SK-N-SH (cell line): ENCODE results near the gene CERS6. TPM values are rescaled to one million over a fixed set of nuclear protein-coding genes. Genes with fewer than 3 reads are reported as not detected.

Experiments used
- CTCF ChIA-PET: fragments of 300-600, 350-600 bp; formaldehyde crosslinking; extraction: SDS; loops from one replicate; lab custom pipeline; 2021; lab: Yijun Ruan, JAX
- POLR2A ChIA-PET: fragments of 350-600 bp; sonication (Branson Sonifier 250); formaldehyde crosslinking; extraction: SDS; loops from one replicate; lab custom pipeline; 2020; ENCODE audit warnings: antibody characterized with exemption, inconsistent platforms; lab: Yijun Ruan, JAX
- DNase-seq: peaks from one replicate; pipeline ENCODE4 v3.0.0; 2012
- H2AFZ ChIP-seq: fragments of 200-600 bp; sonication (generic); 2 replicates; pipeline ENCODE4 v1.8.1; 2016; ENCODE audit warnings: antibody characterized with exemption, mild to moderate bottlenecking, low read depth
- H3F3A ChIP-seq: fragments of 200-600 bp; sonication (generic); replicated peaks from 2 replicates; pipeline ENCODE3; 2016; ENCODE audit warnings: antibody characterized with exemption, mild to moderate bottlenecking; ENCODE audit not compliant: insufficient read depth
- H3K27ac ChIP-seq, 2 experiments: fragments of 200-500 bp in 1 of 2; fragments of 200-600 bp in 1 of 2; sonication (Bioruptor generic) in 1 of 2; sonication (generic), shearing (Covaris generic) in 1 of 2; 2 replicates each; pipeline versions ENCODE4 v1.5.1 to v1.6.1; 2014 to 2016; ENCODE audit warnings: low read depth in 2 of 2, inconsistent platforms in 1 of 2, low read length in 1 of 2, mild to moderate bottlenecking in 1 of 2, mixed read lengths in 1 of 2
- H3K27me3 ChIP-seq: fragments of 200-600 bp; sonication (generic), shearing (Covaris generic); 2 replicates; pipeline ENCODE4 v1.6.1; 2016; ENCODE audit warnings: mixed run types; ENCODE audit not compliant: insufficient read depth
- H3K36me3 ChIP-seq, 2 experiments: fragments of 200-500 bp in 1 of 2; fragments of 200-600 bp in 1 of 2; sonication (Bioruptor generic) in 1 of 2; sonication (generic) in 1 of 2; replicated peaks in 1 of 2; 2 replicates each; pipeline versions ENCODE3 to v1.5.1; 2014 to 2016; ENCODE audit warnings: low read length in 1 of 2, mild to moderate bottlenecking in 1 of 2; ENCODE audit not compliant: insufficient read depth in 2 of 2, control insufficient read depth in 1 of 2
- H3K4me1 ChIP-seq, 2 experiments: fragments of 200-500 bp in 1 of 2; fragments of 200-600 bp in 1 of 2; sonication (Bioruptor generic) in 1 of 2; sonication (generic), shearing (Covaris generic) in 1 of 2; 2 replicates each; pipeline versions ENCODE4 v1.5.1 to v1.6.1; 2014 to 2016; ENCODE audit warnings: low read depth in 1 of 2, low read length in 1 of 2, mixed run types in 1 of 2; ENCODE audit not compliant: insufficient read depth in 2 of 2, control insufficient read depth in 1 of 2
- H3K4me2 ChIP-seq: fragments of 200-600 bp; sonication (generic), shearing (Covaris generic); 2 replicates; pipeline ENCODE4 v1.6.1; 2017; ENCODE audit warnings: mixed run types
- H3K4me3 ChIP-seq, 2 experiments: fragments of 200-500 bp in 1 of 2; fragments of 200-600 bp in 1 of 2; sonication (Bioruptor generic) in 1 of 2; sonication (generic), shearing (Covaris generic) in 1 of 2; 2 replicates each; pipeline versions ENCODE4 v1.5.1 to v1.8.1; 2014 to 2016; ENCODE audit warnings: low read depth in 2 of 2, inconsistent platforms in 1 of 2, low read length in 1 of 2, mild to moderate bottlenecking in 1 of 2, mixed read lengths in 1 of 2, moderate library complexity in 1 of 2
- H3K79me2 ChIP-seq: fragments of 200-600 bp; sonication (generic); 2 replicates; pipeline ENCODE4 v1.8.1; 2017; ENCODE audit warnings: mild to moderate bottlenecking; ENCODE audit not compliant: insufficient read depth
- H3K9ac ChIP-seq: fragments of 200-600 bp; sonication (generic); 2 replicates; pipeline ENCODE4 v1.6.1; 2017; ENCODE audit warnings: mixed run types
- H3K9me2 ChIP-seq: fragments of 200-600 bp; sonication (generic); 2 replicates; pipeline ENCODE4 v1.6.1; 2017; ENCODE audit warnings: mixed run types
- H3K9me3 ChIP-seq: fragments of 200-600 bp; sonication (generic); 2 replicates; pipeline ENCODE4 v1.6.1; 2017; ENCODE audit warnings: mixed run types, mild to moderate bottlenecking, moderate library complexity
- H4K20me1 ChIP-seq: fragments of 200-600 bp; sonication (generic); 2 replicates; pipeline ENCODE4 v1.6.1; 2017; ENCODE audit warnings: mild to moderate bottlenecking, mixed run types; ENCODE audit not compliant: insufficient read depth
- CHD2 ChIP-seq: fragments of 150-350 bp; IDR thresholded peaks from 2 replicates; pipeline ENCODE4 v1.6.1; 2018; ENCODE audit warnings: low read length; ENCODE audit not compliant: partially characterized antibody
- CTCF ChIP-seq: fragments of 200-600 bp; sonication (generic); IDR thresholded peaks from 2 replicates; pipeline ENCODE4 v1.6.1; 2017; ENCODE audit warnings: antibody characterized with exemption, mild to moderate bottlenecking, moderate library complexity
- FOSL2 ChIP-seq: IDR thresholded peaks from 2 replicates; pipeline ENCODE4 v1.4.0; 2012; ENCODE audit warnings: low read depth, mild to moderate bottlenecking, moderate library complexity, borderline replicate concordance
- GABPA ChIP-seq: IDR thresholded peaks from 2 replicates; pipeline ENCODE4 v1.4.0; 2012; ENCODE audit warnings: low read depth, mild to moderate bottlenecking
- GATA2 ChIP-seq: sonication (generic); formaldehyde crosslinking; IDR thresholded peaks from 2 replicates; pipeline ENCODE4 v1.5.0; 2020; ENCODE audit warnings: mild to moderate bottlenecking, missing genetic modification reagents
- IRF3 ChIP-seq: fragments of 150-350 bp; IDR thresholded peaks from 2 replicates; pipeline ENCODE4 v1.6.1; 2016; ENCODE audit warnings: mild to moderate bottlenecking, low read depth, low read length
- JUND ChIP-seq: IDR thresholded peaks from 2 replicates; pipeline ENCODE4 v1.4.0; 2012
- MAX ChIP-seq: IDR thresholded peaks from 2 replicates; pipeline ENCODE4 v1.4.0; 2012; ENCODE audit warnings: low read depth
- NFIC ChIP-seq: IDR thresholded peaks from 2 replicates; pipeline ENCODE4 v1.4.0; 2012; ENCODE audit warnings: borderline replicate concordance
- NRF1 ChIP-seq: IDR thresholded peaks from 2 replicates; pipeline ENCODE4 v1.6.1; 2012; ENCODE audit warnings: low read depth, mild to moderate bottlenecking, low read length
- POLR2AphosphoS5 ChIP-seq: IDR thresholded peaks from 2 replicates; pipeline ENCODE4 v1.6.1; 2012; ENCODE audit warnings: low read depth, low read length
- RCOR1 ChIP-seq: fragments of 150-350 bp; IDR thresholded peaks from 2 replicates; pipeline ENCODE4 v1.6.1; 2017; ENCODE audit warnings: antibody characterized with exemption, low read length
- RFX5 ChIP-seq: IDR thresholded peaks from 2 replicates; pipeline ENCODE4 v1.6.1; 2012; ENCODE audit warnings: mild to moderate bottlenecking, improper control_type of control experiment, low read length
- SIN3A ChIP-seq: IDR thresholded peaks from 2 replicates; pipeline ENCODE4 v1.6.1; 2012; ENCODE audit warnings: low read depth, mild to moderate bottlenecking, low read length, moderate library complexity, borderline replicate concordance
- SMC3 ChIP-seq: IDR thresholded peaks from 2 replicates; pipeline ENCODE4 v1.6.1; 2012; ENCODE audit warnings: low read depth, low read length, improper control_type of control experiment
- TCF12 ChIP-seq: IDR thresholded peaks from 2 replicates; pipeline ENCODE4 v1.4.0; 2012
- YY1 ChIP-seq: IDR thresholded peaks from 2 replicates; pipeline ENCODE4 v1.4.0; 2012; ENCODE audit warnings: low read depth, mild to moderate bottlenecking
- WGBS: methylation state at CpG from one replicate; pipeline ENCODE4 v1.1.6; 2017; ENCODE audit warnings: low lambda C conversion rate; 5-methylcytosine and 5-hydroxymethylcytosine counted together
- polyA plus RNA-seq, 3 experiments: library from polyadenylated mRNA; depleted of rRNA; stranded (reverse); fragments of >200 nt; gene quantifications; 2 replicates each; pipeline ENCODE4 v1.2.3, GENCODE V29; 2012
- TF ChIP-seq, protein P1 (sequence below): IDR thresholded peaks from 2 replicates; pipeline ENCODE4; 2012
- TF ChIP-seq, protein P2 (sequence below): IDR thresholded peaks from 2 replicates; pipeline ENCODE4 v1.4.0; 2012; ENCODE audit warnings: low read depth, borderline replicate concordance

The CERS6 gene
- polyA plus RNA-seq, 1 of the 3 experiments (the other 2 are of a cell fraction): 1.8 TPM

DNA sequence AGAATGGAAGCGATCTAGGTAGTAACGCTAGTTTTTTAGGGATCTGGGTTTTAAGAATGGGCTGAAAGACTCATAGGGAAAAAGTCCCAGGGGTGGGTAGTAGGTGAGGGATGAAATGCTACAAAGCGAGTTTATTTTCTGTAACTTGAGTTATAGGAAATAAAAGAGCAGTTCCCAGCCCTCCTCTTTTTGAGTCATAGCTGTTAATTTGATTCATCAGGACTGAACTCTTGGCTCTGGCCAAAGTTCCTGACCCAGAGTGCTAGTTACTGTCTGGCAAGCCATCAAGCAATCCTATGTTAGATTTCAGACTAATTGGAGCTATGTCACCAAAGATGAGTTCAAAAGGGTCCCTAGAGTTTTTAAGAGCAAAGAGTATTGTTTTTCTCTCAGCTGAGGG, 328.9 kb downstream of the CERS6 start:
- CTCF ChIA-PET: no interaction called here
- Histone ChIP-seq H3K27ac (no peak overlapping the region), H3K4me2 (no peak overlapping the region), H3F3A (no peaks in the 10 kb centered on the region), H3K9me3 (no peaks in the 10 kb centered on the region), H3K9me2 (no peaks in the 10 kb centered on the region), H2AFZ (no peak overlapping the region), H3K79me2 (no peaks in the 10 kb centered on the region), H3K9ac (no peak overlapping the region), H4K20me1 (no peaks in the 10 kb centered on the region), H3K36me3 (no peaks in the 10 kb centered on the region), H3K4me3 (no peak overlapping the region), H3K27me3 (no peaks in the 10 kb centered on the region), H3K4me1 (no peaks in the 10 kb centered on the region)
- TF ChIP-seq GATA2 (CRISPR knock-in tag) (no peak), IRF3 (no peak), TCF12 (no peak), SMC3 (no peak), CTCF (no peak), FOSL2 (no peak), NFIC (no peak), YY1 (no peak), SIN3A (no peak), MAX (no peak), RFX5 (no peak), POLR2AphosphoS5 (no peak), GABPA (no peak), RCOR1 (no peak), NRF1 (no peak), CHD2 (no peak), JUND (no peak)
- TF ChIP-seq, protein P1, sequence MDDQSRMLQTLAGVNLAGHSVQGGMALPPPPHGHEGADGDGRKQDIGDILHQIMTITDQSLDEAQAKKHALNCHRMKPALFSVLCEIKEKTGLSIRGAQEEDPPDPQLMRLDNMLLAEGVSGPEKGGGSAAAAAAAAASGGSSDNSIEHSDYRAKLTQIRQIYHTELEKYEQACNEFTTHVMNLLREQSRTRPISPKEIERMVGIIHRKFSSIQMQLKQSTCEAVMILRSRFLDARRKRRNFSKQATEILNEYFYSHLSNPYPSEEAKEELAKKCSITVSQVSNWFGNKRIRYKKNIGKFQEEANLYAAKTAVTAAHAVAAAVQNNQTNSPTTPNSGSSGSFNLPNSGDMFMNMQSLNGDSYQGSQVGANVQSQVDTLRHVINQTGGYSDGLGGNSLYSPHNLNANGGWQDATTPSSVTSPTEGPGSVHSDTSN: no peak
- TF ChIP-seq, protein P2, sequence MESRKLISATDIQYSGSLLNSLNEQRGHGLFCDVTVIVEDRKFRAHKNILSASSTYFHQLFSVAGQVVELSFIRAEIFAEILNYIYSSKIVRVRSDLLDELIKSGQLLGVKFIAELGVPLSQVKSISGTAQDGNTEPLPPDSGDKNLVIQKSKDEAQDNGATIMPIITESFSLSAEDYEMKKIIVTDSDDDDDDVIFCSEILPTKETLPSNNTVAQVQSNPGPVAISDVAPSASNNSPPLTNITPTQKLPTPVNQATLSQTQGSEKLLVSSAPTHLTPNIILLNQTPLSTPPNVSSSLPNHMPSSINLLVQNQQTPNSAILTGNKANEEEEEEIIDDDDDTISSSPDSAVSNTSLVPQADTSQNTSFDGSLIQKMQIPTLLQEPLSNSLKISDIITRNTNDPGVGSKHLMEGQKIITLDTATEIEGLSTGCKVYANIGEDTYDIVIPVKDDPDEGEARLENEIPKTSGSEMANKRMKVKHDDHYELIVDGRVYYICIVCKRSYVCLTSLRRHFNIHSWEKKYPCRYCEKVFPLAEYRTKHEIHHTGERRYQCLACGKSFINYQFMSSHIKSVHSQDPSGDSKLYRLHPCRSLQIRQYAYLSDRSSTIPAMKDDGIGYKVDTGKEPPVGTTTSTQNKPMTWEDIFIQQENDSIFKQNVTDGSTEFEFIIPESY: no peak
- no peak for DNase-seq
- POLR2A ChIA-PET: no interaction called here
- 75% methylated on average over 3 of the region's 3 CpGs for WGBS
